ENCODE measurements around the gene TFPT. TPM values are rescaled to one million over a fixed set of nuclear protein-coding genes. Genes with fewer than 3 reads are reported as not detected.

The TFPT gene
- total and polyA plus RNA-seq, 2 donors (not counting 3 experiments of a cell fraction or from before 2014, with no cell fraction given), result 28.3 to 32.1 TPM

DNA sequence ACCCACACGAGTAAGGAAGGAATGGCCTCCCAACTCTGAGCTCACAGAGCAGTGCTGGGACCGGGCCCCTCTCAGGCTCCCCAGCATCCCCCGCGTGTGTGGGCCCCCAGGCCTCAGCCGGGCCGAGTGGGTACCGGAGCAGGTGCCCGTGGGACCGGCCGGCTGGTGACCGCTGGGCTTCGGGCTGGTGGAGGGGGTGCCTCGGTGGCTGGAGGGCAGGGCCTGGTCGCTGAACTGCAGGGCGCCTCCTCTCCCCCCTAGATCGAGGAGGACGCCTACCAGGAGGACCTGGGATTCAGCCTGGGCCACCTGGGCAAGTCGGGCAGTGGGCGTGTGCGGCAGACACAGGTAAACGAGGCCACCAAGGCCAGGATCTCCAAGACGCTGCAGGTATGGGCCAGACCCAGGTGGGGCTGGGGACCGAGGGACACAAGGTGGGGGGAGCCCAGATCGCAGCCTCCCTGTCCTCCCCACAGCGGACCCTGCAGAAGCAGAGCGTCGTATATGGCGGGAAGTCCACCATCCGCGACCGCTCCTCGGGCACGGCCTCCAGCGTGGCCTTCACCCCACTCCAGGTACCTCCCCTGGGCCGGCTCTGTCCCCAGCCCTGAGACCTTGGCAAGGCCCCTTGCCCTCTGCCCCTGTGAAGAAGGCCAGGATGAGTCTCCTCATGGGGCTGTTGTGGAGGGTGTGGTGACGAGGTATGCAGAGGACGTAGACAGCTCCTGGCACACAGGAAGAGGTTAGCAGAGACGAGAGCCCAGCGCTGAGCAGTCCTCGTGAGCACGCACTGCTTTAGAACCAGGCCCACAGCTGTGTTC is 13.5 kb upstream of the TFPT start:
- no peaks in the 10 kb centered on the region for H4K20me1 ChIP-seq (replicated peaks; ENCODE audit: control insufficient read depth, extremely low read depth, insufficient read depth, low read length)
- no peak overlapping the region for H2AFZ ChIP-seq (ENCODE audit: low read depth, low read length)
- H3K9me1 ChIP-seq (replicated peaks; ENCODE audit: control insufficient read depth, extremely low read depth, insufficient read depth, low read length), result no peaks in the 10 kb centered on the region
- BruUV-seq (replicated peaks), result no TSS peak
- POLR2A ChIA-PET, result no interaction called here
- peaks cover 9 to 39% of the 10 kb centered on the region in 2 experiments for H3K36me3 ChIP-seq (ENCODE audit: control insufficient read depth in 2 of 2, extremely low read depth in 1 of 2, insufficient read depth in 2 of 2, low read length in 2 of 2)
- intact Hi-C loops (cut with micrococcal nuclease), result no loop called here
- no peak overlapping the region for H3K4me2 ChIP-seq (ENCODE audit: insufficient read depth, low read length)
- no peaks in the 10 kb centered on the region for H3K4me1 ChIP-seq (ENCODE audit: control insufficient read depth, extremely low read depth, insufficient read depth, low read length)
- no peaks in the 10 kb centered on the region for H3K9me3 ChIP-seq (replicated peaks; ENCODE audit: control insufficient read depth, insufficient read depth, low read length)
- DNase-seq (ENCODE audit: low read depth, low spot score), result no peak
- H3K27ac ChIP-seq (ENCODE audit: insufficient read depth, low read depth, low read length), result no peak overlapping the region
- dilution Hi-C loops (cut with MboI; ENCODE audit: extremely low pct_ligation_motif_present, low sequenced_read_pairs), result no loop called here
- H3K79me2 ChIP-seq (ENCODE audit: control insufficient read depth, insufficient read depth, low read length), result no peaks in the 10 kb centered on the region
- H3K4me3 ChIP-seq (replicated peaks in 1 of 3; ENCODE audit: insufficient read depth in 1 of 3, low read depth in 1 of 3, low read length in 3 of 3), result no peak overlapping the region
- no peaks in the 10 kb centered on the region for H3K27me3 ChIP-seq (ENCODE audit: control insufficient read depth in 2 of 2, insufficient read depth in 2 of 2, low read length in 2 of 2)
- H3K9ac ChIP-seq (replicated peaks; ENCODE audit: extremely low read depth, insufficient read depth, low read length), result no peak overlapping the region
- CTCF ChIA-PET, result no interaction called here
- FAIRE-seq, result no peak
- TF ChIP-seq POLR2AphosphoS5 (IDR thresholded peaks at IDR 0.05; ENCODE audit: insufficient read depth, low read depth, low read length), result no peak
- TF ChIP-seq GATA2 (IDR thresholded peaks at IDR 0.05; ENCODE audit: insufficient read depth, insufficient read length, low read depth, low read length), result no peak
- no peak for TF ChIP-seq FOS (IDR thresholded peaks at IDR 0.05; ENCODE audit: borderline replicate concordance, insufficient read depth, low read length)
- TF ChIP-seq, protein P1, sequence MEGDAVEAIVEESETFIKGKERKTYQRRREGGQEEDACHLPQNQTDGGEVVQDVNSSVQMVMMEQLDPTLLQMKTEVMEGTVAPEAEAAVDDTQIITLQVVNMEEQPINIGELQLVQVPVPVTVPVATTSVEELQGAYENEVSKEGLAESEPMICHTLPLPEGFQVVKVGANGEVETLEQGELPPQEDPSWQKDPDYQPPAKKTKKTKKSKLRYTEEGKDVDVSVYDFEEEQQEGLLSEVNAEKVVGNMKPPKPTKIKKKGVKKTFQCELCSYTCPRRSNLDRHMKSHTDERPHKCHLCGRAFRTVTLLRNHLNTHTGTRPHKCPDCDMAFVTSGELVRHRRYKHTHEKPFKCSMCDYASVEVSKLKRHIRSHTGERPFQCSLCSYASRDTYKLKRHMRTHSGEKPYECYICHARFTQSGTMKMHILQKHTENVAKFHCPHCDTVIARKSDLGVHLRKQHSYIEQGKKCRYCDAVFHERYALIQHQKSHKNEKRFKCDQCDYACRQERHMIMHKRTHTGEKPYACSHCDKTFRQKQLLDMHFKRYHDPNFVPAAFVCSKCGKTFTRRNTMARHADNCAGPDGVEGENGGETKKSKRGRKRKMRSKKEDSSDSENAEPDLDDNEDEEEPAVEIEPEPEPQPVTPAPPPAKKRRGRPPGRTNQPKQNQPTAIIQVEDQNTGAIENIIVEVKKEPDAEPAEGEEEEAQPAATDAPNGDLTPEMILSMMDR (IDR thresholded peaks at IDR 0.05; ENCODE audit: extremely low read depth in 1 of 2, insufficient read depth in 1 of 2, low read depth in 1 of 2, low read length in 2 of 2), result no peak
- no peak for TF ChIP-seq MAX (IDR thresholded peaks at IDR 0.05; ENCODE audit: insufficient read depth, insufficient read length)
- TF ChIP-seq EZH2 (IDR thresholded peaks at IDR 0.05; ENCODE audit: borderline replicate concordance, low read depth, low read length, severe bottlenecking), result no peak
- TF ChIP-seq MYC (IDR thresholded peaks at IDR 0.05; ENCODE audit: low read depth, low read length), result no peak
- TF ChIP-seq POLR2A (IDR thresholded peaks at IDR 0.05; ENCODE audit: low read depth, low read length), result no peak
- no peak for TF ChIP-seq JUN (IDR thresholded peaks at IDR 0.05; ENCODE audit: borderline replicate concordance, insufficient read depth, insufficient read length, low read depth)

Measured in endothelial cell of umbilical vein (primary cell).